ENCODE results near the gene RTL10. TPM values are rescaled to one million over a fixed set of nuclear protein-coding genes. Genes with fewer than 3 reads are reported as not detected.

RTL10 gene
- total and polyA plus RNA-seq, 2 of the 4 experiments (the other 2 are of a cell fraction) = 8.6 to 12.1 TPM

GRCh38 chr22:19859861-19860510 is 5.3 kb upstream of the RTL10 start:
- Histone ChIP-seq H2AK9ac (replicated peaks; ENCODE audit: low read depth, low read length, poor library complexity) (no peak overlapping the region), H2AFZ (replicated peaks; ENCODE audit: low read length, poor library complexity) (no peak overlapping the region), H3K4me3 (ENCODE audit: insufficient read depth, low read depth, low read length) (no peak overlapping the region), H3K18ac (ENCODE audit: low read depth, low read length) (no peak overlapping the region), H3K36me3 (ENCODE audit: control insufficient read depth, insufficient read depth, low read length) (no peaks in the 10 kb centered on the region), H3K9ac (ENCODE audit: low read depth, low read length) (no peak overlapping the region), H3K27me3 (ENCODE audit: control insufficient read depth, insufficient read depth, low read length) (no peaks in the 10 kb centered on the region), H4K5ac (ENCODE audit: low read depth, low read length) (no peak overlapping the region), H3K4me1 (ENCODE audit: control insufficient read depth, insufficient read depth, low read length) (peaks cover 7% of the 10 kb centered on the region; the same call in 1 of the 2 replicates), H3K56ac (ENCODE audit: extremely low read depth, insufficient read depth, low read length) (no peak overlapping the region), H2BK20ac (ENCODE audit: low read depth, low read length) (no peak overlapping the region), H4K20me1 (ENCODE audit: insufficient read depth, low read length) (no peaks in the 10 kb centered on the region), H4K8ac (ENCODE audit: low read depth in 2 of 2, low read length in 2 of 2) (no peak overlapping the region), H3K9me1 (ENCODE audit: insufficient read depth, low read length) (no peaks in the 10 kb centered on the region; the same call in 1 of the 2 replicates), H3K4me2 (ENCODE audit: low read depth, low read length) (no peak overlapping the region), H2BK120ac (ENCODE audit: low read depth, low read length) (no peak overlapping the region), H2AK5ac (ENCODE audit: low read depth, low read length) (no peak overlapping the region), H3K4ac (ENCODE audit: low read depth, low read length) (no peak overlapping the region), H3K27ac (ENCODE audit: insufficient read depth, low read length) (no peak overlapping the region), H3K14ac (replicated peaks; ENCODE audit: low read depth, low read length) (no peak overlapping the region), H3K23ac (ENCODE audit: low read depth, low read length) (no peak overlapping the region), H2BK5ac (ENCODE audit: low read depth, low read length, poor library complexity, severe bottlenecking) (no peak overlapping the region), H3K79me1 (ENCODE audit: low read depth in 1 of 2, low read length in 2 of 2) (peaks cover 11 to 17% of the 10 kb centered on the region in 2 experiments), H4K91ac (ENCODE audit: insufficient read depth, low read depth, low read length) (no peak overlapping the region), H2BK15ac (ENCODE audit: low read depth, low read length) (no peak overlapping the region), H3K9me3 (ENCODE audit: control insufficient read depth, insufficient read depth, low read length) (no peaks in the 10 kb centered on the region)
- POLR2A ChIA-PET (ENCODE audit: unreplicated experiment) = no interaction called here
- DNase-seq (no peak), ATAC-seq (ENCODE audit: low read depth) (no peak)
- no CpG with 5 or more reads among the region's 8 CpGs for WGBS, 2 experiments (ENCODE audit: extremely low coverage in 2 of 2, insufficient read length in 1 of 2)
- in situ Hi-C loops (cut with MboI; ENCODE audit: low sequenced_read_pairs) (no loop called here), intact Hi-C loops (cut with micrococcal nuclease) (no loop called here), dilution Hi-C loops (cut with HindIII; ENCODE audit: low sequenced_read_pairs, unreplicated experiment) (no loop called here)
- no TSS peak for BruUV-seq (replicated peaks)
- CTCF ChIA-PET = no interaction called here
- TF ChIP-seq, protein P1, sequence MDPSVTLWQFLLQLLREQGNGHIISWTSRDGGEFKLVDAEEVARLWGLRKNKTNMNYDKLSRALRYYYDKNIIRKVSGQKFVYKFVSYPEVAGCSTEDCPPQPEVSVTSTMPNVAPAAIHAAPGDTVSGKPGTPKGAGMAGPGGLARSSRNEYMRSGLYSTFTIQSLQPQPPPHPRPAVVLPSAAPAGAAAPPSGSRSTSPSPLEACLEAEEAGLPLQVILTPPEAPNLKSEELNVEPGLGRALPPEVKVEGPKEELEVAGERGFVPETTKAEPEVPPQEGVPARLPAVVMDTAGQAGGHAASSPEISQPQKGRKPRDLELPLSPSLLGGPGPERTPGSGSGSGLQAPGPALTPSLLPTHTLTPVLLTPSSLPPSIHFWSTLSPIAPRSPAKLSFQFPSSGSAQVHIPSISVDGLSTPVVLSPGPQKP (IDR thresholded peaks at IDR 0.05; ENCODE audit: borderline replicate concordance, low read depth, low read length) = no peak
- no peak for TF ChIP-seq CEBPB (IDR thresholded peaks at IDR 0.05; ENCODE audit: low read depth, low read length)
- TF ChIP-seq SMC3 (IDR thresholded peaks at IDR 0.05; ENCODE audit: low read depth, low read length) = no peak
